K562 (cell line): ENCODE measurements around the gene TM9SF4. TPM values are rescaled to one million over a fixed set of nuclear protein-coding genes. Genes with fewer than 3 reads are reported as not detected.

Experiments used
- ARID3A ChIP-seq: IDR thresholded peaks from 2 replicates; pipeline ENCODE4 v1.6.1; 2012; ENCODE audit warnings: low read depth, low read length, improper control_type of control experiment, borderline replicate concordance
- KLF1 ChIP-seq: fragments of 450-650 bp; IDR thresholded peaks from 2 replicates; pipeline ENCODE4 v1.6.1; 2016; ENCODE audit warnings: missing genetic modification characterization, missing compliant biosample characterization
- LEF1 ChIP-seq: fragments of 450-650 bp; IDR thresholded peaks from 2 replicates; pipeline ENCODE4 v1.6.1; 2016; ENCODE audit warnings: mild to moderate bottlenecking
- MAZ ChIP-seq, 2 experiments: fragments of 450-650 bp in 1 of 2; sonication (generic) in 1 of 2; formaldehyde crosslinking; IDR thresholded peaks in 1 of 2; conservative IDR thresholded peaks in 1 of 2; 2 replicates each; pipeline versions ENCODE4 v1.4.0 to v1.5.0; 2020; ENCODE audit warnings: mild to moderate bottlenecking in 1 of 2, missing genetic modification reagents in 1 of 2
- MCM7 ChIP-seq, 2 experiments: fragments of 450-650 bp; IDR thresholded peaks; 2 replicates each; pipeline ENCODE4 v1.6.1; 2016 to 2018
- POLR2G ChIP-seq: fragments of 200-400 bp; formaldehyde crosslinking; IDR thresholded peaks from 2 replicates; pipeline ENCODE4 v1.6.1; 2017; ENCODE audit warnings: low read depth, mild to moderate bottlenecking, antibody characterized with exemption, low read length, moderate library complexity
- RBFOX2 ChIP-seq: fragments of 200-400 bp; formaldehyde crosslinking; IDR thresholded peaks from 2 replicates; pipeline ENCODE4 v1.6.1; 2017; ENCODE audit warnings: low read depth, mild to moderate bottlenecking, low read length, moderate library complexity
- TEAD2 ChIP-seq: fragments of 450-650 bp; IDR thresholded peaks from 2 replicates; pipeline ENCODE4 v1.6.1; 2016; ENCODE audit warnings: missing genetic modification characterization, control low read depth, missing compliant biosample characterization
- ZBTB33 ChIP-seq: sonication (generic); formaldehyde crosslinking; IDR thresholded peaks from 2 replicates; pipeline ENCODE4 v1.8.1; 2023; ENCODE audit warnings: mild to moderate bottlenecking, missing genetic modification reagents
- ZNF76 ChIP-seq: fragments of 250-450 bp; sonication (Bioruptor Pico); IDR thresholded peaks from 2 replicates; pipeline ENCODE4 v1.4.0; 2020; ENCODE audit warnings: mild to moderate bottlenecking, moderate library complexity, borderline replicate concordance
- ZSCAN29 ChIP-seq: fragments of 450-650 bp; IDR thresholded peaks from 2 replicates; pipeline ENCODE4 v1.6.1; 2017
- polyA plus RNA-seq, 8 experiments: library from polyadenylated mRNA; depleted of rRNA in 4 of 8; stranded (reverse) in 5 of 8; unstranded in 3 of 8; fragments of >200 nt; fragmentation: Nextera tagmentation in 2 of 8; fragmentation: Illumina TruSeq in 1 of 8; extraction: Ambion mirVana in 2 of 8; extraction: Trizol in 1 of 8; gene quantifications; 2 replicates each; pipeline versions ENCODE4 v1.2.1 to v1.2.3, GENCODE V29; 2011 to 2014; ENCODE audit warnings: inconsistent platforms in 1 of 8, missing spikeins in 1 of 8
- total RNA-seq, 7 experiments: library from RNA; depleted of rRNA in 6 of 7; stranded (reverse); fragments of >200 nt in 6 of 7; fragmentation: Illumina TruSeq in 2 of 7; extraction: Trizol in 2 of 7; gene quantifications; 2 replicates each; pipeline versions ENCODE4 v1.2.1 to v1.2.3, GENCODE V29; 2011 to 2021; ENCODE audit warnings: low replicate concordance in 1 of 7
- TF ChIP-seq, protein P1 (sequence below), 2 experiments: fragments of 450-650 bp in 1 of 2; IDR thresholded peaks; 2 replicates each; pipeline ENCODE4 v1.6.1; 2011 to 2017; ENCODE audit warnings: low read depth in 2 of 2, antibody characterized with exemption in 1 of 2, borderline replicate concordance in 1 of 2, low read length in 1 of 2, mild to moderate bottlenecking in 1 of 2, mixed read lengths in 1 of 2; ENCODE audit not compliant: control insufficient read depth in 1 of 2

Gene TM9SF4
- total and polyA plus RNA-seq, 9 of the 15 experiments (the other 6 are each of a cell fraction or from before 2014, with no cell fraction given) = 14.5 to 46.3 (median 26.9) TPM

DNA sequence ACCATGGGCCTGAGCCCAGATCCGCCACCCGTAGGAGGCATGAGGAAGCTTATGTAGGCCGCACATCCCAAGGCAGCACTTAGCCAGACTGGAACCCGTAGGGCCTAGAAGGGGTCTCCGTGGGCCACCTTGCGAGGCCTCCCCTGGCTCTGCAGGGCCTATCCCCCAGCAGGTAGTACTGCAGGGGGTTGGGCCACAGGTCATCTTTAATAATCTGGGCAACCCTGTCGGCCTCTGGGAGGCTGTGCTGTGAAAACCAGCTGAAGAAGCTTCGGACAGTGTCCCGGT is 79.6 kb downstream of the TM9SF4 start (continued):
- TF ChIP-seq, protein P1, sequence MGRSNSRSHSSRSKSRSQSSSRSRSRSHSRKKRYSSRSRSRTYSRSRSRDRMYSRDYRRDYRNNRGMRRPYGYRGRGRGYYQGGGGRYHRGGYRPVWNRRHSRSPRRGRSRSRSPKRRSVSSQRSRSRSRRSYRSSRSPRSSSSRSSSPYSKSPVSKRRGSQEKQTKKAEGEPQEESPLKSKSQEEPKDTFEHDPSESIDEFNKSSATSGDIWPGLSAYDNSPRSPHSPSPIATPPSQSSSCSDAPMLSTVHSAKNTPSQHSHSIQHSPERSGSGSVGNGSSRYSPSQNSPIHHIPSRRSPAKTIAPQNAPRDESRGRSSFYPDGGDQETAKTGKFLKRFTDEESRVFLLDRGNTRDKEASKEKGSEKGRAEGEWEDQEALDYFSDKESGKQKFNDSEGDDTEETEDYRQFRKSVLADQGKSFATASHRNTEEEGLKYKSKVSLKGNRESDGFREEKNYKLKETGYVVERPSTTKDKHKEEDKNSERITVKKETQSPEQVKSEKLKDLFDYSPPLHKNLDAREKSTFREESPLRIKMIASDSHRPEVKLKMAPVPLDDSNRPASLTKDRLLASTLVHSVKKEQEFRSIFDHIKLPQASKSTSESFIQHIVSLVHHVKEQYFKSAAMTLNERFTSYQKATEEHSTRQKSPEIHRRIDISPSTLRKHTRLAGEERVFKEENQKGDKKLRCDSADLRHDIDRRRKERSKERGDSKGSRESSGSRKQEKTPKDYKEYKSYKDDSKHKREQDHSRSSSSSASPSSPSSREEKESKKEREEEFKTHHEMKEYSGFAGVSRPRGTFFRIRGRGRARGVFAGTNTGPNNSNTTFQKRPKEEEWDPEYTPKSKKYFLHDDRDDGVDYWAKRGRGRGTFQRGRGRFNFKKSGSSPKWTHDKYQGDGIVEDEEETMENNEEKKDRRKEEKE (IDR thresholded peaks at IDR 0.05; ENCODE audit: borderline replicate concordance in 1 of 2, control insufficient read depth in 1 of 2, low read depth in 2 of 2, low read length in 1 of 2) = no peak
- TF ChIP-seq ARID3A (no peak), POLR2G (peak; percentile 47; the same call in 1 of the 2 replicates), MCM7 (IDR thresholded peaks at IDR 0.05) (no peak), KLF1 (tag) (no peak), RBFOX2 (no peak), ZNF76 (CRISPR knock-in tag) (no peak), MAZ (CRISPR knock-in tag; conservative IDR thresholded peaks at IDR 0.05 in 1 of 2, IDR thresholded peaks at IDR 0.05 in 1 of 2) (no peak), TEAD2 (tag) (no peak), ZBTB33 (CRISPR knock-in tag) (peak; percentile 91), LEF1 (no peak), ZSCAN29 (no peak)
